GM12801 (cell line): ENCODE results near the gene RTN4IP1.

Source experiments
- TF ChIP-seq, protein P1 (sequence below): IDR thresholded peaks from one replicate; pipeline ENCODE4 v1.5.1; 2011; ENCODE audit warnings: control low read depth; ENCODE audit not compliant: insufficient read length; ENCODE audit errors: extremely low read depth

RTN4IP1 gene

DNA sequence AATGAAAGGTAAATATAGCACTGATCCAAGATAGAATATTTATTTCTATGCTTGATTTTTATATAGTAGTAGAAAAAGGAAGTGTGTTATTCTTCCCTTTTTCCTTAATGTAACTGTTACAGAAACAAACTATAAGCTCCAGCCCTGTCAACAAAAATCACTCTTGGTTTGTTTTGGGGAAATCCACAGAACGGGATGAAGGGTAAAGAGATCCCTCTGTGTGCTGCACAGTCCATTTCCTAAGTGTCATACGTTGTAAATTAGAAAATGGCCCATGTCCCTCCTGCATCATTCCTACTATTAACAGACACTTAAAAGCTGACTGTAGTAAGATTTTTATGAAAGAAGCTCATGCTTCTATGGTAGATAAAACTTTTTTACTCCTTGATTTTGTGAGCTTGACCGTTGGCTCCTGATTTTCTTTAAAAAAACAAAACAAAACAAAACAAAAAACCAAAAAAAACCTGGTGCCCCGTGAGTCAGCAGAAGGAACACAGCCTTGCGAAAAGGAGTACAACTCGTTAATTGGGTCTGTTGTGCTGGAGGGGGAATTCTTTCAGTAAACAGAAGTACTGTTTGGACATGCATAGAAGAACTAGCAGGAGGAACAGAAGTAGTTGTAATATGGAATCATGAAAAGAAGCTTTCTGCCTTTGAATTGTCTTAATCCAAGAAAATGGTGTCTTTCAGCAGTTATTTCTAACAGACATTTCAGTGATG is 67.5 kb downstream of the RTN4IP1 start:
- TF ChIP-seq, protein P1, sequence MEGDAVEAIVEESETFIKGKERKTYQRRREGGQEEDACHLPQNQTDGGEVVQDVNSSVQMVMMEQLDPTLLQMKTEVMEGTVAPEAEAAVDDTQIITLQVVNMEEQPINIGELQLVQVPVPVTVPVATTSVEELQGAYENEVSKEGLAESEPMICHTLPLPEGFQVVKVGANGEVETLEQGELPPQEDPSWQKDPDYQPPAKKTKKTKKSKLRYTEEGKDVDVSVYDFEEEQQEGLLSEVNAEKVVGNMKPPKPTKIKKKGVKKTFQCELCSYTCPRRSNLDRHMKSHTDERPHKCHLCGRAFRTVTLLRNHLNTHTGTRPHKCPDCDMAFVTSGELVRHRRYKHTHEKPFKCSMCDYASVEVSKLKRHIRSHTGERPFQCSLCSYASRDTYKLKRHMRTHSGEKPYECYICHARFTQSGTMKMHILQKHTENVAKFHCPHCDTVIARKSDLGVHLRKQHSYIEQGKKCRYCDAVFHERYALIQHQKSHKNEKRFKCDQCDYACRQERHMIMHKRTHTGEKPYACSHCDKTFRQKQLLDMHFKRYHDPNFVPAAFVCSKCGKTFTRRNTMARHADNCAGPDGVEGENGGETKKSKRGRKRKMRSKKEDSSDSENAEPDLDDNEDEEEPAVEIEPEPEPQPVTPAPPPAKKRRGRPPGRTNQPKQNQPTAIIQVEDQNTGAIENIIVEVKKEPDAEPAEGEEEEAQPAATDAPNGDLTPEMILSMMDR = no peak

DNA sequence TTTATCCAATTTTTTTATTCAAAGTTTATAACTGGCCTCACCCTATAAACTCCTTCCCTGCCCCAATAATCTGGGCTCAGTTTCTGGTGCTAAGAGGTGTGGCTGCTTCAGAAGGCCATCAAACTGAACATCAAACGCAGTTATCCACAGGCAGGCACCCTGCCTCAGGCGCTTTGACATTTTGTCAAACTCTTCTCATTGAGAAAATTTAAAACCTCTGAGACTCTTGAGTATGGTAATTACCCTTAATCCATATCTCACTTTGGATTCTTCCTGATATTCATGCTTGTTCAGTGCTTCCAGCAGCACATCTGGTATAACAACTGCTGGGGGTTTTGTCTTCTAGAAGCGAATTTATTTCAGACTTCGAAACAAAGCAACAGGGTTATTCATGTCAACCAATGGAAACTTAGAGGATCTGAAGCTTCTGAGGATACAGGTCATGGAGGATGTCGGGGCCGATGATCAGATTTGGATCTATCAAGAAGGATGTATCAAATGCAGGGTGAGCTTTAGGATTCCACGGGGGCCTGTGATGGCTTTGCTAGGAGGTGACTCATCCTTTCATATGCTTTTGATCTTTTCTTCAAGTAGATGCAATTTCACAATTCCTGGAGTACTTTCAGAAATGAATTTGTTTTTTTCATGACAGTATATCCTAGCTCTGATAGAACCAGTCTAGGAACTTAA is 68.2 kb downstream of the RTN4IP1 start:
- TF ChIP-seq, protein P1 = no peak

DNA sequence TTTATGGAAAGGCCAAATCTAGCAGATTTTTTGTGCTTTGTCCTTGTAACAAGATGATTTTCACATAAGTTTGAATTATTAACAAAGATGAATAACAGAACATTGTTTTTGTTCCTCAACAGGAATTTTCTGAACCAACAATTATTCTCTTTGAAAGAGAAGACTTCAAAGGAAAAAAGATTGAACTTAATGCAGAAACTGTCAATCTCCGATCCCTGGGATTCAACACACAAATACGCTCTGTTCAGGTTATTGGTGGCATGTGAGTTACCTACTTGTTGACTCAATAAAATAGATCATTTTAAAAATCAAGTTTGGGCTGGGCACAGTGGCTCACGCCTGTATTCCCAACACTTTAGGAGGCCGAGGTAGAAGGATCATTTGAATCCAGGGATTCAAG is 70.9 kb downstream of the RTN4IP1 start:
- TF ChIP-seq, protein P1 = no peak

DNA sequence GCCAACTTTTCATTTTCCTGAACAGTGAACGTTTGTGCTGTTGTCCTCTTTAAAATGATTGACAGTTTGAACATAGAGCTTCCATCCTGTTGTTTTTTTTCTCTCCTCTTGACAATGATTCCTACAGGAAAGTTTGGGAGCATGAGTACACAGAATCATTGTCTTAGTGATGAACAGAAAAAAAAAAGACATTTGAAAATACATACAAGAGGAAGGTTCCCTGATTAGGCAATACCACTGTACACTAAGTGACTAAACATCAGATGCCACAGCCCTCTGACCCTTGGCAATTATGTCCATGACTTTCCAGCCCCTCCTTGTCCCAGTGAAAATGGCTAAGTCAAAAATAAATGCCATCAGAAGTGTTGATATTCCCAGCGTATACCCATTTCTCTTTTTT is 71.5 kb downstream of the RTN4IP1 start:
- TF ChIP-seq, protein P1 = no peak

DNA sequence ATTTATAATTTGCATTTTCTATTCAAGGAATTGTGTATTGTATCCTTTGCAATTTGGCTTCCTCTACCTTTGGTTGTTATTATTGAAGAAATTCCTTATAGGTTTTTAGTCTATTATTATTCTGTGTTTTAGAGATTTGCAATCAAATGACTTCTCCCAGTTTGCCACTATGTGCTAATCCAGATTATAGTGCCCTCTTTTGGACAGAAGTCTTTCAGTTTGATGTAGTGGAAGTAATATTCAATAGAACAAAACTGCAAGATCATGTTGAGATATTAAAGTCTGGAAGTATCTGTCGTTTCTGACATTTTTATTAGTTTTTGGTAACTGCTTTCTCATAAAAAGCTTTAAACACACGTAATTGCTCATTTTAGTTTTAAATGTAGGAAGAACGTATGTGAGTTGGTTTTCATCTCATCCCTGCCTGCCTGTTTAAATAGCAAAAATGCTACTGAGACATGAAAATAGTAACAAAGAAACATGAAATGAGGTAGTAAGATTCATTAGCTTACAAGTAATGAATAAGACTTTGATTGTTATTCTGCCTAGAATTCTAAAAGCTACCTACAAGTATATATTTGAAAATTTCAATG is 72.8 kb downstream of the RTN4IP1 start:
- TF ChIP-seq, protein P1 = no peak

DNA sequence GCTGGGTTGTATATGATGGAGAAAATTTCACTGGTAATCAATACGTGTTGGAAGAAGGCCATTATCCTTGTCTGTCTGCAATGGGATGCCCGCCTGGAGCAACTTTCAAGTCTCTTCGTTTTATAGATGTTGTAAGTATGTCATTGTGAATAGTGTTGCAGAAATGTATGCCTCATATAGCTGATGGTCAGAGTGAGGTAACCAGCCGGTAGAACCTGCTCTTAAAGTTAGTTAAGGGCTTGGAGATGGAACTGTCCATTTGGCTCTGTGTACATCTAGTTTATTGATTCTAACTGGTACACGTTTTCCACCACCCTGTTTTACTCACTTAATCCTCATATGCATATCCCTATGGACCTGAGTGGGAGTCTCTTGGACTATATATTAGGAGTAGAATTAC is 73.5 kb downstream of the RTN4IP1 start:
- TF ChIP-seq, protein P1 = no peak

DNA sequence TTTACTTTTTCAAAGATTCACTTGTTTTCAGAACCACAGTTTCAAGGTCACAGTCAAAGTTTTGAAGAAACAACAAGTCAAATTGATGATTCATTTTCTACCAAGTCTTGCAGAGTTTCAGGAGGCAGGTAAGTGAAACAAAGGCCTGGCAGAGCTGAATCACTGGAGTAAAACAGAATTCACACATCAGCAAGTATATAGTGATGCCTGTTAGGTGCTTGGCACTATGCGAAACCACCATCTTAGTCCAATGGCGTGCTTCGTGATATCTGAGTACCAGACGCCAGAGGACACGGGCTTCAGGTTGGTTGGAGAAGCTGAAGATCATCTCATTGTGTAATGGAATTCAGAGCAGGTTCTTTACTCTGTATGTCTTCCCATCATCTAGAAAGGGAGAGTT is 75.9 kb downstream of the RTN4IP1 start:
- TF ChIP-seq, protein P1 = no peak
